ENCODE measurements around the gene NPPA.
A peak's percentile ranks its signal among the peaks of the same experiment; 100 is the strongest.

The NPPA gene

GRCh38 chr1:11873395-11874257 lies 26.0 kb upstream of the NPPA start:
- no peak for DNase-seq

- no peak for DNase-seq
Measured at GRCh38 chr1:11872545-11872944, 25.0 kb upstream of the NPPA start.

- no peak for DNase-seq
Measured at GRCh38 chr1:11869650-11870207, 22.1 kb upstream of the NPPA start.

GRCh38 chr1:11869104-11869503 lies 21.5 kb upstream of the NPPA start:
- no peak for DNase-seq

- DNase-seq: no peak
Measured at GRCh38 chr1:11868331-11868980, 20.9 kb upstream of the NPPA start.

- DNase-seq: no peak
Measured at GRCh38 chr1:11862890-11863289, 15.3 kb upstream of the NPPA start.

GRCh38 chr1:11860587-11860986 lies 13.0 kb upstream of the NPPA start:
- DNase-seq: no peak

- DNase-seq: no peak
Measured at GRCh38 chr1:11860083-11860482, 12.5 kb upstream of the NPPA start.

GRCh38 chr1:11858968-11859871 lies 11.6 kb upstream of the NPPA start:
- DNase-seq: peak; percentile 74

GRCh38 chr1:11858613-11858967 lies 11.0 kb upstream of the NPPA start, which contains the start of gene NPPB:
Gene NPPB (minus strand): TSS chr1:11858945. CDS start chr1:11858833, 112 bp downstream.
- DNase-seq: no peak

GRCh38 chr1:11858158-11858557 lies 10.6 kb upstream of the NPPA start:
- no peak for DNase-seq

GRCh38 chr1:11857164-11857851 lies 9.7 kb upstream of the NPPA start:
- DNase-seq: no peak

GRCh38 chr1:11856698-11857097 lies 9.1 kb upstream of the NPPA start:
- no peak for DNase-seq

- no peak for DNase-seq
Measured at GRCh38 chr1:11855430-11855829, 7.8 kb upstream of the NPPA start.

GRCh38 chr1:11854519-11854918 lies 6.9 kb upstream of the NPPA start:
- no peak for DNase-seq

- DNase-seq: no peak
Measured at GRCh38 chr1:11851180-11851579, 3.6 kb upstream of the NPPA start.

- DNase-seq: no peak
Measured at GRCh38 chr1:11850156-11850555, 2.6 kb upstream of the NPPA start.

- no peak for DNase-seq
Measured at GRCh38 chr1:11848373-11848700, 754 bp upstream of the NPPA start.

GRCh38 chr1:11845641-11846335 lies 1.8 kb downstream of the NPPA start:
- DNase-seq: no peak

- DNase-seq: no peak
Measured at GRCh38 chr1:11842154-11843041, 5.2 kb downstream of the NPPA start.
